Omental fat pad (tissue), 4 donors: ENCODE results near the gene ZSWIM5. TPM values are rescaled to one million over a fixed set of nuclear protein-coding genes. Genes with fewer than 3 reads are reported as not detected.
"Not testable (repeated sequence)": the region's sequence is repeated elsewhere in the genome, so short reads cannot be mapped to it uniquely, and the experiment has no call there.

ENCODE experiments used
- ATAC-seq: fragments of 150-250 bp; one replicate; pipeline ENCODE4 v1.9.1; 2016; ENCODE audit warnings: mild to moderate bottlenecking, moderate library complexity; ENCODE audit not compliant: low FRiP score
- DNase-seq: peaks from one replicate; pipeline ENCODE4 v3.0.0-alpha.2; 2019; ENCODE audit warnings: low spot score
- total RNA-seq, 4 donors: library from RNA; depleted of rRNA; stranded (reverse); fragments of >200 nt; gene quantifications; one replicate each; pipeline ENCODE4 v1.1.0, GENCODE V29; 2016
- TF ChIP-seq, protein P1 (sequence below), 3 donors: fragments of 450-650 bp; IDR thresholded peaks; one replicate each; pipeline ENCODE4 v1.5.1; 2016 to 2017; ENCODE audit warnings: antibody characterized with exemption in 3 of 3, mild to moderate bottlenecking in 3 of 3, moderate library complexity in 2 of 3

The ZSWIM5 gene
- total RNA-seq, 4 donors from 2014 or later, result 0.48 to 1.5 (median 0.88) TPM

DNA sequence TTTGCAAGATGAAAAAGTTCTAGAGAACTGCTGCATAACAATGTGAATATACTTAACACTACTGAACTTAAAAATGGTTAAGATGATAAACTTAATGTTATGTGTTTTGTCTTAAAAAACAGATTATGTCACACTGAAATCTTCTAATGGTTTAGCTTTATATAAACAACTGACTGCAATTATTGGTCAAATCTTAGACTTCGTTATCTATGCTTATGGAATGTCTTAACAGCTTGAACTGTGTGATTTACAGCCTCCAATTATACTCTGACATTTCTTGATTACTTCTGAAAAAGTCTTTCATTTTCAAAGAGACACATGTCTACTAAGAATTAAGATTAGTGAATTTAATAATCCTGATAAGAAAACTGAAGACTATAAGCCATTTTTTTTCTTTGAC, 71.1 kb downstream of the ZSWIM5 start:
- ATAC-seq, result no peak
- DNase-seq, result no peak
- TF ChIP-seq, protein P1, sequence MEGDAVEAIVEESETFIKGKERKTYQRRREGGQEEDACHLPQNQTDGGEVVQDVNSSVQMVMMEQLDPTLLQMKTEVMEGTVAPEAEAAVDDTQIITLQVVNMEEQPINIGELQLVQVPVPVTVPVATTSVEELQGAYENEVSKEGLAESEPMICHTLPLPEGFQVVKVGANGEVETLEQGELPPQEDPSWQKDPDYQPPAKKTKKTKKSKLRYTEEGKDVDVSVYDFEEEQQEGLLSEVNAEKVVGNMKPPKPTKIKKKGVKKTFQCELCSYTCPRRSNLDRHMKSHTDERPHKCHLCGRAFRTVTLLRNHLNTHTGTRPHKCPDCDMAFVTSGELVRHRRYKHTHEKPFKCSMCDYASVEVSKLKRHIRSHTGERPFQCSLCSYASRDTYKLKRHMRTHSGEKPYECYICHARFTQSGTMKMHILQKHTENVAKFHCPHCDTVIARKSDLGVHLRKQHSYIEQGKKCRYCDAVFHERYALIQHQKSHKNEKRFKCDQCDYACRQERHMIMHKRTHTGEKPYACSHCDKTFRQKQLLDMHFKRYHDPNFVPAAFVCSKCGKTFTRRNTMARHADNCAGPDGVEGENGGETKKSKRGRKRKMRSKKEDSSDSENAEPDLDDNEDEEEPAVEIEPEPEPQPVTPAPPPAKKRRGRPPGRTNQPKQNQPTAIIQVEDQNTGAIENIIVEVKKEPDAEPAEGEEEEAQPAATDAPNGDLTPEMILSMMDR (IDR thresholded peaks at IDR 0.05), result no peak

DNA sequence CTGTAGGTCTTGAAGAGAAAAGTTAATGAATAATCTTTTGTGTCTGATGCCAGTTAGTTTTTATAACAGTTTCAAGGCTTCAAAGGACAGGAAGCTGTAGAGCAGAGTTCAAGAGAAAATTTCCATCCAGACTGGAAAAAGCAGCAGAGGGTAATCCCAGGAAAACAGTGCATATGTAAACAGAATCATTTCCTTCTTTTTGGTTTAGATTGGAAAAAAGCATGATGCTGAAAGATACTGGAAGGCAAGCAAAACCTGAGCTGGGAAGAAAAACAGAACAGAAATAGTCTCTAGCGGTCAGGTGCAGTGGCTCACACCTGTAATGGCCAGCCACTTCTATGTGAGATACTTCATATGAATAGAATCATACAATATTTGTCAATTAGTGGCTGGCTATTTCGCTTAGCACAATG, 71.9 kb downstream of the ZSWIM5 start:
- no peak for ATAC-seq
- no peak for DNase-seq
- TF ChIP-seq, protein P1 (IDR thresholded peaks at IDR 0.05), result no peak

DNA sequence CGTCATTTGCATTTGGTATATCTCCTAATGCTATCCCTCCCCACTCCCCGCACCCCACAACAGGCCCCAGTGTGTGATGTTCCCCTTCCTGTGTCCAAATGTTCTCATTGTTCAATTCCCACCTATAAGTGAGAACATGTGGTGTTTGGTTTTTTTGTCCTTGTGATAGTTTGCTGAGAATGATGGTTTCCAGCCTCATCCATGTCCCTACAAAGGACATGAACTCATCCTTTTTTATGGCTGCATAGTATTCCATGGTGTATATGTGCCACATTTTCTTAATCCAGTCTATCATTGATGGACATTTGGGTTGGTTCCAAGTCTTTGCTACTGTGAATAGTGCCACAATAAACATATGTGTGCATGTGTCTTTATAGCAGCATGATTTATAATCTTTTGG, 73.7 kb downstream of the ZSWIM5 start:
- not testable (repeated sequence) for DNase-seq, ATAC-seq

DNA sequence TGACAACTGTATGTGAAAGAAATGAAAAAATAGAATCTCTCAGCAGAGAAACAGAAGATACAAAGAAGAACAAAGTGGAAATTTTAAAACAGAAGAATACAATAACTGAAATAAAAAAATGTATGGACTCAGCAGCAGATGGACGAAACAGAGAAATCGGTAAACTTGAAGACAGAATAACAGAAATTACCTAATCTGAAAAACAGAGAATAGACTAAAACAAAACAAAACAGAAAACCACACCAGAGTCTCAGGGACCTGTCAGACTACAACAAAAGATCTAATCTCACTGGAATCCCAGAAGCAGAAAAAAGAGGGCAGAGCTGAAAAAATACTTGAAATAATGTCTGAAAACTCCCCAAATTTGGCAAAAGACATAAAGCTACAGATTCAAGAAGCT, 83.0 kb downstream of the ZSWIM5 start:
- TF ChIP-seq, protein P1 (IDR thresholded peaks at IDR 0.05), result no peak
- DNase-seq (no peak), ATAC-seq (no peak)

DNA sequence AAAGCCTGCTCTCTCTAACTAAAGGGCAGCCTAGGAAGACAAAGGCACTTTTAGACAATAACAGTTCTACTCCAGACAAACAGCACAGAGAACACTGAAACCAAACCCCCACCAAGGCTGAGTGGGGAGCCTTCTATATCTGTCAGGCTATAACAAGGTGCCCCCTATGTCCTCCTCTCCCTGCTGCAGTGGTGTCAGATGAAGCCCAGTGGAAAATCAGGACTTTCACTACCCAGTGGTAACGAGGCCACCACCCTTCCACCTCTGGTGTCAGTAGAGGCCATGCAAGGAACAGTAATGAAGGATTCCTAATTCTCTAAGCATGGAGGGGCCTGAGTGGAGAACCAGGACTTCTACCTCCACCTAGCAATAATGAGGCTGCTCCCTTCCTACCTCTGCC, 83.7 kb downstream of the ZSWIM5 start:
- TF ChIP-seq, protein P1 (IDR thresholded peaks at IDR 0.05), result no peak
- ATAC-seq, result no peak

DNA sequence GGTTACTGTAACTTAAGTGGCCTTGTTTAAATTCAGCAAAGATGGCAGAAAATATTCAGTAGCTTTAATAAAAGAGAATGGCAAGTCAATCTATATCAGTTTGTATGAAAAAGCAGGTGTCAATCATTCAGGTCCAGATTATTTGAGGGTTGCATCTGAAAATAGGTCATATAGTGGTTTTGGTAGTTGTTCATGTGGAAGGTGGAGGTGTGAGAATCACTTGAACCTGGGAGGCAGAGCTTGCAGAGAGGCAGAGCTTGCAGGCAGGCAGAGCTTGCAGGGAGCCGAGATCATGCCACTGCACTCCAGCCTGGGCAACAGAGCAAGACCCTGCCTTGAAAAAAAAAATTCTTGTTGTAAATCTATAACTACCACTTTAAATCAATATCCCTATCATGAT, 88.6 kb downstream of the ZSWIM5 start:
- TF ChIP-seq, protein P1 (IDR thresholded peaks at IDR 0.05), result no peak
- no peak for ATAC-seq
- no peak for DNase-seq

More for the DNA sequence above, 83.7 kb downstream of the ZSWIM5 start:
- DNase-seq, result no peak

DNA sequence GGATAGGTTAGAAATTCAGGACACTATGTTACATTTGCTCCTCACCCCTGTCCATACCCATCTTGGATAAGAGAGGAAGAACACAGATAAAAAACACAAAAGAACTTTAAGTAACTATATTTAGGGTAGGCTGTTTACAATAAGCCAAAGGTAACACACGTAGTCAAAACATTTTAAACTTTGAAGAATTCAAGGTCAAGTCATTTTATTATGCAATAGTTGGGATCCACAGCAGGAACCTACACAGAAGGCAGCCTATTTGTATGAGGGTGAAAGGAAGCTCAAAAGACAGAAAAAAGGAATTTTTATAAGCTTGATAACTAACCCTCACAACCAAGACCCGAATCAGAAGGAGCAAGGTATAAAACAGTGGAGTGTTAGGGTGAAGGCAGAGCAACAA, 89.6 kb downstream of the ZSWIM5 start:
- TF ChIP-seq, protein P1 (IDR thresholded peaks at IDR 0.05), result no peak
- no peak for DNase-seq
- no peak for ATAC-seq

DNA sequence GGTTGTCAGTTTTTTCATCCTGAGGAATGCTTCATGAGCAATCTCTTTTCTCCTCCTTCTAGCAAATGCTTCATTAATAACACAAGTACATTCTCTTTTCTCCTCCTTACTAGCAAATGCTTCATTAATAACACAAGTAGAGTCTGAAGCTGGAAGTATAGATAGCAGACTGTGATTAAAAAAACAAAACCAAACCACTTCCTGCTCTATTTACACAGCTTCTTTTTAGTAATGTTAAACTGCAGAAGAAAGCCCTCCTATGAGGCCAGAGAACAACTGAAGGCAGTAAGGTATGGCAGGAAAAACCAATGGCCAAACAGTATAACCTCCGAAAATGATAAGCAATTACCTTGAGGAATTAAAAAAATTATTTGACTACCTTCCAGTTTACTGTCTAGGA, 90.1 kb downstream of the ZSWIM5 start:
- TF ChIP-seq, protein P1 (IDR thresholded peaks at IDR 0.05), result no peak
- ATAC-seq, result no peak
- no peak for DNase-seq

DNA sequence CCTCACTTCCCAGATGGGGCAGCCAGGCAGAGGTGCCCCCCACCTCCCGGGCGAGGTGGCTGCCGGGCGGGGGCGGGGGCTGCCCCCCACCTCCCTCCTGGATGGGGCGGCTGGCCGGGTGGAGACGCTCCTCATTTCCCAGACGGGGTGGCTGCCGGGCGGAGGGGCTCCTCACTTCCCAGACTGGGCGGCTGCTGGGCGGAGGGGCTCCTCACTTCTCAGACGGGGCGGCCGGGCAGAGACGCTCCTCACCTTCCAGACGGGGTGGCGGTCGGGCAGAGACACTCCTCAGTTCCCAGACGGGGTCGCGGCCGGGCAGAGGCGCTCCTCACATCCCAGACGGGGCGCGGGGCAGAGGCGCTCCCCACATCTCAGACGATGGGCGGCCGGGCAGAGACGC, 91.2 kb downstream of the ZSWIM5 start:
- not testable (repeated sequence) for DNase-seq, ATAC-seq
